HEK293T (cell line): ENCODE data around the gene RABEPK.

Experiments
- CTCF ChIA-PET: fragments of 350-600 bp; formaldehyde crosslinking; extraction: SDS; loops from one replicate; lab custom pipeline; 2021; ENCODE audit warnings: antibody characterized with exemption, inconsistent platforms; lab: Yijun Ruan, JAX
- POLR2A ChIA-PET: fragments of 350-600 bp; formaldehyde crosslinking; extraction: SDS; loops from one replicate; lab custom pipeline; 2020; ENCODE audit warnings: antibody characterized with exemption, inconsistent platforms; lab: Yijun Ruan, JAX
- DNase-seq: peaks from one replicate; pipeline ENCODE4 v3.0.0; 2012; ENCODE audit warnings: mixed read lengths; ENCODE audit errors: extremely low spot score
- ARNT ChIP-seq: fragments of 450-650 bp; IDR thresholded peaks from 2 replicates; pipeline ENCODE4 v1.6.1; 2017; ENCODE audit warnings: mild to moderate bottlenecking
- BHLHE40 ChIP-seq: fragments of 450-650 bp; IDR thresholded peaks from 2 replicates; pipeline ENCODE4 v1.6.1; 2016; ENCODE audit warnings: mild to moderate bottlenecking, moderate library complexity, borderline replicate concordance
- CTBP1 ChIP-seq: fragments of 450-650 bp; IDR thresholded peaks from 2 replicates; pipeline ENCODE4 v1.6.1; 2016; ENCODE audit warnings: borderline replicate concordance
- ELF4 ChIP-seq: fragments of 450-650 bp; IDR thresholded peaks from 2 replicates; pipeline ENCODE4 v1.6.1; 2017; ENCODE audit warnings: antibody characterized with exemption
- FOXA1 ChIP-seq: fragments of 450-650 bp; IDR thresholded peaks from 2 replicates; pipeline ENCODE4 v1.6.1; 2016; ENCODE audit warnings: mild to moderate bottlenecking
- FOXK2 ChIP-seq: fragments of 450-650 bp; IDR thresholded peaks from 2 replicates; pipeline ENCODE4 v1.6.1; 2016; ENCODE audit warnings: mild to moderate bottlenecking
- FOXM1 ChIP-seq: fragments of 450-650 bp; IDR thresholded peaks from 2 replicates; pipeline ENCODE4 v1.6.1; 2017; ENCODE audit warnings: mild to moderate bottlenecking, borderline replicate concordance
- HDGF ChIP-seq: fragments of 450-650 bp; IDR thresholded peaks from 2 replicates; pipeline ENCODE4 v1.6.1; 2017; ENCODE audit warnings: antibody characterized with exemption, borderline replicate concordance
- L3MBTL2 ChIP-seq: fragments of 450-650 bp; conservative IDR thresholded peaks from 2 replicates; pipeline ENCODE4 v1.6.1; 2016; ENCODE audit warnings: mild to moderate bottlenecking
- LEF1 ChIP-seq: fragments of 450-650 bp; IDR thresholded peaks from 2 replicates; pipeline ENCODE4 v1.6.1; 2017; ENCODE audit warnings: mild to moderate bottlenecking, borderline replicate concordance
- NFRKB ChIP-seq: fragments of 450-650 bp; IDR thresholded peaks from 2 replicates; pipeline ENCODE4 v1.6.1; 2016; ENCODE audit warnings: mild to moderate bottlenecking, moderate library complexity
- SP1 ChIP-seq: fragments of 450-650 bp; IDR thresholded peaks from 2 replicates; pipeline ENCODE4 v1.6.1; 2017
- SUZ12 ChIP-seq: fragments of 450-650 bp; IDR thresholded peaks from 2 replicates; pipeline ENCODE4 v1.6.1; 2016; ENCODE audit warnings: mild to moderate bottlenecking
- TARDBP ChIP-seq: fragments of 450-650 bp; IDR thresholded peaks from 2 replicates; pipeline ENCODE4 v1.6.1; 2016
- ZNF384 ChIP-seq: fragments of 450-650 bp; IDR thresholded peaks from 2 replicates; pipeline ENCODE4 v1.6.1; 2016
- TF ChIP-seq, protein P1 (sequence below): fragments of 450-650 bp; IDR thresholded peaks from 2 replicates; pipeline ENCODE4 v1.6.1; 2016

RABEPK gene

DNA sequence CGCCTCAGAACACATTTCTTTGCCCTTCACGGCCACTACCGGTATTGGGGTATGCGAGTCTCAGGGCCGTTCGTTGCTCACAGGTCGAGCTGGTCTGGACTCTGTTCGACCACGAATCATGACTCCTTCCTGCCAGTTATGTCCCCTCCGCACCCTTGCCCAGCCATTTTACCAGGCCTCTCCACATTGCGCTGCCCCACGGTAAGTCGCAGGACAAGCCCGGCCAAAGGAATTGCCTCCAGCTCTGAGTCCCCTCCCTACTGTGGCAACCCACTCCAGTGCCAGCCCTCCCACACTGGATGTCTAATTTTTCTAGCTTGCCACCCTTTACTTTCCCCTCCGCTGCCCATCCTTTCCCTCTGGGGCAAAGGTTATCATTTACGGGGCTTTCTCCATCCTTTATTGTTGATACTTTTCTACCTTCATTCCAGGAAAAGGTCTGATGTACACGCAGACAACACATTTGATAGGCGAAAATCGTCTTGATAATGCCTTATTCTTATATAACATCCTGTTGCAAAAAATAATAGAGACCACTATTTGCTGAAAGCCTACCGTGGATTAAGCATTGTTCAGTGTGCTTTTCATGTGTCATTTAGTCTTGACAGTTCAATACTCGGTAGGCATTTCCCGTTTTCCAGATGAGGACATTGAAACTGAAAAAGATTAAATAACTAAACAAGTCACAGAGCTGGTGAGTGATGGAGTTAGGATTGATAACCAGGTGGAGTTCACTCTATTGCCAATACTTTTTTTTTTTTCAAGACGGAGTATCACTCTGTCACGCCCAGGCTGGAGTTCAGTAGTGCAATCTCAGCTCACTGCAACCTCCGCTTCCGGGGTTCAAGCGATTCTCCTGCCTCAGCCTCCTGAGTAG is 41.8 kb downstream of the RABEPK start:
- TF ChIP-seq HDGF, result no peak
- TF ChIP-seq BHLHE40, result no peak
- no peak for TF ChIP-seq LEF1
- TF ChIP-seq ELF4, result no peak
- TF ChIP-seq FOXA1, result no peak
- TF ChIP-seq FOXK2, result no peak
- TF ChIP-seq ARNT, result no peak
- TF ChIP-seq NFRKB, result no peak
- TF ChIP-seq ZNF384, result no peak
- TF ChIP-seq, protein P1, sequence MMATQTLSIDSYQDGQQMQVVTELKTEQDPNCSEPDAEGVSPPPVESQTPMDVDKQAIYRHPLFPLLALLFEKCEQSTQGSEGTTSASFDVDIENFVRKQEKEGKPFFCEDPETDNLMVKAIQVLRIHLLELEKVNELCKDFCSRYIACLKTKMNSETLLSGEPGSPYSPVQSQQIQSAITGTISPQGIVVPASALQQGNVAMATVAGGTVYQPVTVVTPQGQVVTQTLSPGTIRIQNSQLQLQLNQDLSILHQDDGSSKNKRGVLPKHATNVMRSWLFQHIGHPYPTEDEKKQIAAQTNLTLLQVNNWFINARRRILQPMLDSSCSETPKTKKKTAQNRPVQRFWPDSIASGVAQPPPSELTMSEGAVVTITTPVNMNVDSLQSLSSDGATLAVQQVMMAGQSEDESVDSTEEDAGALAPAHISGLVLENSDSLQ, result no peak
- ChIA-PET CTCF (no interaction called here), POLR2A (interaction anchor here (0.8 to 2.3 kb wide), 34 partner anchors 8 to 471 kb away, joined by 3 to 33 read pairs (median 4); partner anchors contain the start of genes GAPVD1, NR6A1, RABEPK and SCAI)
- DNase-seq, result peak; percentile 40

DNA sequence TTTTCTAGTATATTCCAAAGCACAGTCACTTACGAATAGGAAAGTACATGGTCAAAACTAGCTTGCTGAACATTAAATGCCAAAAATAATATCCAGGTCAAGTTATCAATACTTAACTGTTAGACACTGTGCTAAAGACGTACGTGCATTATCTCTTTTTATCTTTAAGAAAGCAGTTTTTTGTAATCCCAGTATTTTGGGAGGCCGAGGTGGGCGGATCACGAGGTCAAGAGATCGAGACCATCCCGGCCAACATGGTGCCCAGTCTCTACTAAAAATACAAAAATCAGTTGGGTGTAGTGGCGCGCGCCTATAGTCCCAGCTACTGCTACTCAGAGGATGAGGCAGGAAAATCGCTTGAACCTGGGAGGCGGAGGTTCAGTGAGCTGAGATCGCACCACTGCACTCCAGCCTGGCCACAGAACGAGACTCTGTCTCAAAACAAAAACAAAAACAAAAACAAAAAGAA is 43.5 kb downstream of the RABEPK start:
- CTCF ChIA-PET, result interaction anchor here (1.5 kb wide), 1 partner anchor 12 kb away, joined by 4 read pairs; no protein-coding TSS in a partner anchor
- POLR2A ChIA-PET, result interaction anchor here (1.7 kb wide), 1 partner anchor 18 kb away, joined by 4 read pairs; the partner anchor contains the start of gene GAPVD1
- TF ChIP-seq FOXM1 (no peak), ZNF384 (no peak), HDGF (no peak), SP1 (no peak), FOXK2 (no peak), FOXA1 (no peak), LEF1 (no peak), ARNT (no peak), ELF4 (no peak), SUZ12 (no peak), NFRKB (no peak), L3MBTL2 (no peak), CTBP1 (no peak), BHLHE40 (no peak), TARDBP (no peak)
- TF ChIP-seq, protein P1, result no peak
- no peak for DNase-seq

DNA sequence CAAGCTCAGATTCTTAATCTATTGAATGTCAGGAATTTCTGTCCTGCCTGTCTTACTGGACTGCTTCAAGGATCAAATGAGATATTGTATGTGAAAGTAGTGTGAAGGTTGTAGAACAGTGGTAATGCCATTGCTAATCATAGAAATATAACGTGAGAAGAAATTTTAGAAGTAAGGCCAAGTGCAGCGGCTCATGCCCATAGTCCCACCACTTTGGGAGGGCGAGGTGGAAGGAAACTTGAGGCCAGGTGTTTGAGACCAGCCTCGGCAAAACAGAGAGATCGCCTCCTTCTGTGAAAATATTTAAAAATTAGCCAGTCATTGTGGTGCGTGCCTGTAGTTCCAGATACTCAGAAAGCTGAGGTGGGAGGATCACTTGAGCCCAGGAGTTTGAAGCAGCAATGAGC is 45.9 kb downstream of the RABEPK start:
- ChIA-PET CTCF (no interaction called here), POLR2A (no interaction called here)

DNA sequence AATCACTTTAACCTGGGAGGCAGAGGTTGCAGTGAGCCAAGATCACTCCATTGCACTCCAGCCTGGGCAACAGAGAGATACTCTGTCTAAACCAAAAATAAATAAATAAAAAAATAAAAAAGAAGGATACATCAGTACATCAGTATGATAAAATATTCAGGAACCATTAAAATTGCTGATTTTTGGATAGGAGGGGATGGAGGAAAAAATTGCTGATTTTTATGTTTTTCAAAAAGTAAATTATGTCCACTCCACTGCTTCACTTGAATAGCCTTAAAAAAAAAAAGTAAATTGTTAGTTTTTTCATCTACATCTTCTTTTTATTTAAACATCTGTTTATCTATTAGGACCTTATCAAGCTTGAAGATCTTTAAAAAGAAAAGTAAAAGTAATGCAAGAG is 53.9 kb downstream of the RABEPK start:
- TF ChIP-seq LEF1, result no peak
- ChIA-PET CTCF (interaction anchor here (1.0 kb wide), 1 partner anchor 42 kb away, joined by 5 read pairs; no protein-coding TSS in a partner anchor), POLR2A (interaction anchor here (1.4 kb wide), 1 partner anchor 13 kb away, joined by 4 read pairs; the partner anchor contains the start of gene HSPA5)
- no peak for DNase-seq

More for the DNA sequence above, 45.9 kb downstream of the RABEPK start:
- TF ChIP-seq TARDBP (no peak), FOXK2 (no peak), ELF4 (no peak), HDGF (no peak), ZNF384 (no peak), SP1 (no peak)
- TF ChIP-seq, protein P1, result no peak
- DNase-seq, result no peak

DNA sequence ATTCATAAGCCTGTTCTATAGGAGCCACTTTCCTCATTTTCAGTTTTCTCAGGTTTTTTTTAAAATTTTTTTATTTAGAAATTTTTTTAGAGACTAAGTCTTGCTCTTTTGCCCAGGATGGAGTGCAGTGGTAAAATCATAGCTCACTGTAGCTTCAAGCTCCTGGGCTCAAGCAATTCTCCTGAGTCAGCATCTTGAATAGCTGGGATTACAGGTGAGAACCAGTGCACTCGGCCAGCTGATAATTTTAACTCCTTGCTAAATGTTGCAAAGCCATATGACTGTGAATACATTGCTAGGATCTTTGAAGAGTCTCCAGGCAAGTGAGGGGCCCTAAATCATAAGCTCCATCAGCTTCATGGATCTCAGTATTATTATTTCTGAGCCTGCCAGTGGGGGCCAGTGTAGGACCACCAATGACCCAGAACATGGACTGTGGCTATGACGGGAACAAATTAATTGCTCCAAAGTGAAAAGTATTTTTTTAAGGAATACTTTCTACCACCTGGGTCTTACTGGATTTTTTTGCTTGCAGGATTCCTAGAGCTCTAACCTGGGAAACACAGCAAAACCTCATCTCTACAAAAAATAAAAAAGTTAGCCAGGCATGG is 55.5 kb downstream of the RABEPK start:
- POLR2A ChIA-PET, result interaction anchor here (1.4 kb wide), 1 partner anchor 14 kb away, joined by 17 read pairs; the partner anchor contains the start of gene HSPA5
- TF ChIP-seq ARNT (no peak), FOXA1 (no peak), FOXK2 (no peak), TARDBP (no peak)
- TF ChIP-seq, protein P1, result peak; percentile 13; the same call in 1 of the 2 replicates
- CTCF ChIA-PET, result interaction anchor here (0.6 to 1.4 kb wide), 12 partner anchors 10 to 292 kb away, joined by 3 to 6 read pairs (median 4); partner anchors contain the start of gene HSPA5
- peak; percentile 42 for DNase-seq
